Activated naive CD8-positive, alpha-beta T cell treated with anti-CD3 and anti-CD28 coated beads for 36 hours (primary cell): Measurements from ENCODE around the gene FAM135A. TPM values are rescaled to one million over a fixed set of nuclear protein-coding genes. Genes with fewer than 3 reads are reported as not detected.
A peak's percentile ranks its signal among the peaks of the same experiment; 100 is the strongest.

Source experiments
- DNase-seq: peaks from one replicate; pipeline ENCODE4 v3.0.0; 2021
- H3K27ac Mint-ChIP-seq: one replicate; pipeline ENCODE4 v1.8.0; 2022; ENCODE audit warnings: mild to moderate bottlenecking, moderate library complexity, mixed read lengths
- H3K27me3 Mint-ChIP-seq: one replicate; pipeline ENCODE4 v1.8.0; 2022; ENCODE audit warnings: mild to moderate bottlenecking, mixed read lengths
- H3K36me3 Mint-ChIP-seq: one replicate; pipeline ENCODE4 v1.8.0; 2021; ENCODE audit warnings: mild to moderate bottlenecking, mixed read lengths
- H3K4me1 Mint-ChIP-seq: one replicate; pipeline ENCODE4 v1.8.0; 2021; ENCODE audit warnings: mixed read lengths
- H3K4me3 Mint-ChIP-seq: one replicate; pipeline ENCODE4 v1.8.0; 2022; ENCODE audit warnings: mild to moderate bottlenecking, moderate library complexity, mixed read lengths
- H3K9me3 Mint-ChIP-seq: one replicate; pipeline ENCODE4 v1.8.0; 2022; ENCODE audit warnings: mixed read lengths
- total RNA-seq, 2 experiments: library from RNA; stranded (reverse); gene quantifications; one replicate each; pipeline ENCODE4 v1.2.3, GENCODE V29; 2021

The FAM135A gene
- 1 to 10 TPM; 6.5 to 7.3 TPM for total RNA-seq

DNA sequence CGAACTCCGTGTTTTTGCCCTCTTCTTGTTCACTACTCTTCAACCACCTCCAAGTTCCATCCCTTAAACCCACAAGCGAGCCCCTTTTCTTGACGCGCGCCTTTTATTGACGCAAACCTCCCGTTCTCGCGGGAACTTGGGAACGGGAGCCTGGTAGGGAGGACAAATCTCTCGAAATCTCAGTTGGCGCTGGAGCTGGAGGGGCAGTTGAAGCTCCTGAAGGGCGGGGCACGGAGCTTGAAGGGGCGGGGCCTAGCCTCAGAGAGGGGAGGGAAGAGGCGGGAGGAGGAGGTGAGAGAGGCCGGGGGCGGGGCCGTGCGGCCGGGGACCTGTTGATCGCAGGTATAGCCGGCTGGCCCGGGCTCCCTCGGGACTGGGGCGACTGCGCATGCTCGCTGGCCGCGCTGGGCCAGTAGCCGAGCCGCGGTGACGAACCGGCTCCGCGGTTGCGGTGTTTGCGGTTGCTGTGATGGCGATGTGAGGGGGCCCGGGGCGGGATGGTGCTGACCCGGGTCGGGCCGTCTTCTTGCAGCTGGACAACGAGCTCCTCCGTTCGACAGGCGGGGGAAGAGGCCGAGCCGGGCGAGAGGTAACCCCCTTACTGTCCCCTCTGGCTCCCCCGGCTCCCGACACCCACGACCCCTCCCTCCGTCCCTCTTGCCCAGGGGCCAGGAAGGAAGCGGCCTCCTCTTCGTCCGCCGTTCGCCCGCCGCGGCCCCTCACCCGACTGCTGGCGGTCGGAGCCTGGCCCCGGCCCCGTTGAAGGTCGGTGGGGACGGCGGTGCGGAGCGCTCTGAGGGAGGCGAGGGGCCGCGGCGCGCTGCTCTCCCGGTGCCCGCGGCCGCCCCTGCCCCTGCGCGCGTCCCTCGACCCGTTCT, at the start of gene FAM135A:
Gene FAM135A (plus strand): TSS at position 395 of the 878 bp plus-strand sequence. CDS start 14,835 bp downstream, outside the sequence.
- Mint-ChIP-seq H3K4me3 (peak within 1 kb of the TSS; percentile 97), H3K27ac (peak within 1 kb of the TSS; percentile 89), H3K27me3 (peaks cover 3% of the 10 kb centered on the region), H3K9me3 (no peaks in the 10 kb centered on the region), H3K36me3 (peaks cover 7% of the 10 kb centered on the region), H3K4me1 (peaks cover 24% of the 10 kb centered on the region)
- peak; percentile 96 for DNase-seq

DNA sequence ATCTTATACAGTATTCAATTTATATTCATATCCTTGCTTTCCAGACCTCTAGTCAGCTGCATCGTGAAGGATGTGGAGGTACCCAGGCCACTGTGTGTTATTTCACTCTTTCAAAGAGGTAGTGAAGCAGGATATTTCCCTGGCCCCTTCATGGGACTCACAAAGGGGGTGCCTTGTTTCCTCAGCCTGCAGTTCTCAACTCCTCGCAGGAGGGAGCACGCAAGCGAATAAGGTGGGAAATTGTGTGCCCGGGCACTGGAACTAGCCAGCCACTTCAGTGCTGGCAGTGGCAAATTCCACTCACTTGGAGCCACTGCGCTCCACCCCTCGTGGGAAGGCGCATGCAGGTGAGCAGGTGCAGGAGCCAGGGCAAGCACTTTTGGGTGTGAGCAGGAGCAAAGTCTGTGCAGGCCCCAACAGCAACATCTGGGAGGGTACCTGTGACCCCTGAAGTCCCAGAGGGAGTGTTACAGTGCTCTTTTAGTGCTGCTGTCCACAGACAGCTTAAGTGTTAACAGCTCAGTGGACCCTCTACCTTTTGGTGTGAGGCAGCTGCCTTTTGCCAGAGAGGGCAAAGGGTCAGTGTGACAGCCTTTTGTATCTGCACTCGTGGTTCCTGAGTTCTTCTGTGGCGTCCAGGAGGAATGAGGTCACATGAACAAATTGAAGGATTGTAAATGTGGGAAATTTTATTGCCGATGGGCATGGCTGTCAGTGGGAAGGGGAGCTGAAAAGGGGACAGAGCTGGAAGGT, 49.4 kb upstream of the FAM135A start:
- Mint-ChIP-seq H3K27me3 (peaks cover 12% of the 10 kb centered on the region), H3K27ac (no peak overlapping the region), H3K4me1 (no peaks in the 10 kb centered on the region), H3K4me3 (no peak overlapping the region), H3K9me3 (no peaks in the 10 kb centered on the region), H3K36me3 (no peaks in the 10 kb centered on the region)
- no peak for DNase-seq

DNA sequence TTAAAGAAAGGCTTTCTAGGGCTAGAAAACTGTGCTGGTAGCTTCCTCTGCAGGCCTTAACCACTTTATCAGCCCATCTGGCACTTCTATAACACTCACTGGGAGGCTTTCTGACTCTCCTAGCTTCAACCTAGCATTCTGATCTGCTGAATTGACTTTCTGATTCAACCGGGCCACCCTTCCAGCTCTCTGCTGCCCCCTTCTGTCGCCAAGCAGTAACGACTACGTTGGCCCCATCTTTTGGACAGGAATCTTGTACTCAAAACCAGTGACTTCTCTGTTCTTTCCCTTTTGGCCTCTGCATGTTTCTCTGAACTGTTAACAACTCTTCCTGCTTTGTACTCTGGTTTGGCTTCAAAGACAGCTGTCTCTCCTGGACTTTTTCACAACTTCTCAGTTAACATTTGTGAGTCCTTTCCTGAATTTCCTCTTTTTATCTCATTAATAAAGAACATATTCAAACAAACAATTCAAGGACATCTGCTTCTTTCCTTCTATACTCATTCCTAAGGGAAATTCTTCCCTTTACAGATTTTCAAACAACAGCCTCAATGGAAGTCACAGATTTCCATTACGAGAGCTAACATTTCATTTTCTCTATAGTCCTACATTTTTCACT, 43.9 kb upstream of the FAM135A start:
- Mint-ChIP-seq H3K36me3 (no peaks in the 10 kb centered on the region), H3K27me3 (peaks cover 18% of the 10 kb centered on the region), H3K4me3 (no peak overlapping the region), H3K27ac (no peak overlapping the region), H3K9me3 (no peaks in the 10 kb centered on the region), H3K4me1 (no peaks in the 10 kb centered on the region)
- peak; percentile 60 for DNase-seq

DNA sequence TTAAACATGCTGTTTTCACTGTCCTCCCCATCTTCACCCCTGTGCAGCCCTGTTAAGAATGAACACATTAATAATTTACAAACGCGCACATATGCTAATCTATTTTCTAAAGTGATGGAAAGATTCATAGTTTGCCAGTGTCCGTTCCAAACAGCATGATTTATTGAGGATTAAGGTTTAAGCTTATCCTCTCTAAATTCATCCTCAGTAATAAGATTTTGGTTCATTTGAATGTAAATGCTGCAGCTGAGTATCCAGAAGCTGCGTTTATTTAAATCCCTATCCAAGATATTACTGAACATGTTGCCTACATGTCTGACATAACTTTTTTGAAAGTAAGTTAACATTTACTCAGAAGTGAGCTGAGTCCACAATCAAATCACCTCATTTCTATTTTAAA, 42.8 kb upstream of the FAM135A start:
- no peaks in the 10 kb centered on the region for H3K4me1 Mint-ChIP-seq
- no peak overlapping the region for H3K4me3 Mint-ChIP-seq
- no peak overlapping the region for H3K27ac Mint-ChIP-seq
- DNase-seq = no peak
- H3K9me3 Mint-ChIP-seq = no peaks in the 10 kb centered on the region
- H3K36me3 Mint-ChIP-seq = no peaks in the 10 kb centered on the region
- peaks cover 27% of the 10 kb centered on the region for H3K27me3 Mint-ChIP-seq

DNA sequence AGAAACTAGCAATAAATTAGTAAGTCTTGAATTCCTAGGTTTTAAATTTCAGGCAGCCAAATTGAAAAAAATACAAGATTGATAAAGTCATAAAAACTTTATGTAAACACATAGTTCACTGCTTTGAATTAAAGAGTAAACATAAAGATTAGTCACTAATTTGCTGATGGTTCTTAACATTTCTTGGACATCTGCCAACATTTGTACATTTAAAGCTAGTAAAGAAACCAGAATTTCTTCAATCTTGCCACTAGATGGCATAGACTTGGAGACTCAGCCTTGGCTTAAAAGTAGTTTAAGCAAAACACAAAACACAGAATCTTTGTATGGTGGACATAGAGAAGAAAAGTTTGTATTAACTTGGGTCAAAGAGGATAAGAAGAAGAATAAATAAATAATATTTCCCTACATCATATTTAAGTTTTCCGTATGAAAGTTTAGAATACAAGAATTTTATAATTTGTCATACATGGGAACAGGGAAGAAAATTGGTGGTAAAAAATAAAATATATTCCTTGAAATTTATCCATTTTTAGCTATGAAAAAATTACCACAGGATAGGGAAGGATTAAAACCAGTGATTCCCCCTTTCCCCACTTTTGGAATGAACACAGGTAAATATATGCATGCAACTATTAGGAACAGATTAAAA, 41.7 kb upstream of the FAM135A start:
- no peak for DNase-seq
- H3K9me3 Mint-ChIP-seq = no peaks in the 10 kb centered on the region
- H3K27ac Mint-ChIP-seq = no peak overlapping the region
- H3K4me1 Mint-ChIP-seq = no peaks in the 10 kb centered on the region
- no peaks in the 10 kb centered on the region for H3K36me3 Mint-ChIP-seq
- H3K4me3 Mint-ChIP-seq = no peak overlapping the region
- peaks cover 34% of the 10 kb centered on the region for H3K27me3 Mint-ChIP-seq

DNA sequence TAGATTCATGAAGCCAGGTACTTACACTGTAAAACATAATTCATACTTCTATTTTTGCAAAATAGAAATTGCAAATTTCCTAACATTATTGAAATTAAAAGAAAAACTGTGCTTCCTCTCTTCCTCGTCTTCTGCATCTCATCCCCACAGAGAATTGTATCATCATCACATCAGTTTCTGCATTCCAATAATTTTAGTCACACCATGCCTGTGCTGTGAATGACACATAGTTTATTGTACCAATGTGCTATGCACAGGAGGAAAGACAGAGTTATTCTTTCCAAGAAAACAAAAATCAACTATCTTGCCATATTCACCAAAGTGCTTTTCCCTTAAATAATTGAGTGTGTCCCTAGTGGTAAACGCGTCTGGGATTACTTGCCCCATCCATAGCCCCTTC, 38.1 kb upstream of the FAM135A start:
- H3K27ac Mint-ChIP-seq = no peak overlapping the region
- H3K9me3 Mint-ChIP-seq = peaks cover 1% of the 10 kb centered on the region
- no peaks in the 10 kb centered on the region for H3K36me3 Mint-ChIP-seq
- no peaks in the 10 kb centered on the region for H3K4me1 Mint-ChIP-seq
- no peak overlapping the region for H3K4me3 Mint-ChIP-seq
- peaks cover 34% of the 10 kb centered on the region for H3K27me3 Mint-ChIP-seq
- no peak for DNase-seq

DNA sequence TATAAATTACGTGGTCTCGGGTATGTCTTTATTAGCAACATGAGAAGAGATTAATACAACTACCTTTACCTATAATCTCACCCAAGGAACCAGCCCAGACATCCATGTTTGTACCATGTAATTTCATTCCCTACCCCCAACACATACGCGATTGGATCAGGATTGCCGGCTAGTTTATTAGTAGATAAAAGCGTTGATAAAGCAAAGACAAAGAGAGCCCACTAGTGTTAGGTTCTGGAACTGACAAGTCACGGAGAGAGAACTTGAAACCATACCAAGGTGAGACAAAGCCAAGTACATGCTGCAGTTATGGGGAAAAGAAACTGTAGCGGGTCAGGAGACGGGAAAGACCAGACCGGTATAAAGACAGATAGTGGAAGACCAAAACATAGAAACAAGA, 37.4 kb upstream of the FAM135A start:
- Mint-ChIP-seq H3K4me3 (no peak overlapping the region), H3K27ac (no peak overlapping the region), H3K4me1 (no peaks in the 10 kb centered on the region), H3K36me3 (no peaks in the 10 kb centered on the region), H3K9me3 (peaks cover 1% of the 10 kb centered on the region), H3K27me3 (peaks cover 34% of the 10 kb centered on the region)
- no peak for DNase-seq

DNA sequence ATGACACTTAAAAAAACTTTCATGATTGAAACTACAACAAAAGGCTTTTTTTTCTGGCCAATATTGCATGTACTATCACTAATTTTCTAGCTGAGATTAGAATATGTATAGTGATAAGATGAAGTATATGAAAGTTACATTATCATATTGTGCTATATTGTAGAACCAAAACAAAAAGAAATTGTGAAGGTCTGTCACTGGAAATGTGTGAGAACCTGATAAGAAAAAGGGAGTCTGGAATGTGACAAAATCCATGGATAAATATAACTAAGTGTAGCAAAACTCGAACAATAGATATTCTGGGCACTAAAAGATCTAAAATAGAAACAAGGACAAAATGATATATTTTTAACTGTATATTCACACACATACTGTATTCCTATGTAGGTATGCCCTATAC, 36.7 kb upstream of the FAM135A start:
- no peaks in the 10 kb centered on the region for H3K4me1 Mint-ChIP-seq
- DNase-seq = no peak
- no peak overlapping the region for H3K27ac Mint-ChIP-seq
- H3K4me3 Mint-ChIP-seq = no peak overlapping the region
- H3K9me3 Mint-ChIP-seq = peaks cover 1% of the 10 kb centered on the region
- peaks cover 30% of the 10 kb centered on the region for H3K27me3 Mint-ChIP-seq
- no peaks in the 10 kb centered on the region for H3K36me3 Mint-ChIP-seq

DNA sequence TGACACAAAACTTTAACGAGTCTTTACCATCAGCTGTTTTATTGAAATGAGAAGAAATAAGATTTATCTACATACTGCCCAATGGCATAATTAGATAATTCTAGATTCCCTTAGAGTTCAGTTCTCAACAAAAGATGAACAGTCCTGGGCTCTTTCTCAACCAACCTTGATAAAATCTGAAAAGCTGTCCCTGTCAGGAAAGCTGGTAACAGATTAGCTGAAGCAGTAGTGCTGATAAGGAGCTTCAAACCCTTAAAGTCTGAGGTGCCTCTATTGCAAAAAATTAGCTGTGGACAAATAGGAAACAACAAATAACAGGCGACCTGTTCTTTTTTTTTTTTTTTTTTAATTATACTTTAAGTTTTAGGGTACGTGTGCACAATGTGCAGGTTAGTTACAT, 35.9 kb upstream of the FAM135A start:
- H3K27ac Mint-ChIP-seq = no peak overlapping the region
- DNase-seq = no peak
- H3K9me3 Mint-ChIP-seq = peaks cover 1% of the 10 kb centered on the region
- no peaks in the 10 kb centered on the region for H3K4me1 Mint-ChIP-seq
- peaks cover 27% of the 10 kb centered on the region for H3K27me3 Mint-ChIP-seq
- H3K36me3 Mint-ChIP-seq = no peaks in the 10 kb centered on the region
- H3K4me3 Mint-ChIP-seq = no peak overlapping the region

DNA sequence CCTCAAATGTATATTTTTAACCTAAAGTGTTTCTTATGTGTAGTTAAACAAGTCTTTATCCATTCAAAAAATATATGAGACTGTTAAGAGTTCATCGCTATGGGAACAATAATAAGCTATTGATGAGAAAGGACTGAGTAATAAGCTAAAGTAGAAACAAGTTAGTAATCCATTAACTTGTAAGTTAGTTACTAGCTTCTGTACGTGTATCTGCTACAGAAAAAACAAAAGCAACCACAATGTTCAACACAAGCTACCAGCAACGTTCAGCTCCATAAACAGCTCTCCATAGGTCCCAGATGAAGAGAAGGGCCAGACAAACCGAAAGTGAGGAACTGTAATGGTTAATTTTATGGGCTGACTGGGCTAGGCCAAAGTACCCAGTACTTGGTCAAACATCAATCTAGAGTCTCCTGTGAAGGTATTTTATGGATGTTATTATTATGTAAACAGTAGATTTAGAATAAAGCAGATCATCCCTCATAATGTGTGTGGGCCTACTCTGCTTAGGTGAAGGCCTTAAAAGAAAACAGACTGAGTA, 33.8 kb upstream of the FAM135A start:
- Mint-ChIP-seq H3K36me3 (no peaks in the 10 kb centered on the region), H3K4me1 (no peaks in the 10 kb centered on the region), H3K27ac (no peak overlapping the region), H3K27me3 (peaks cover 19% of the 10 kb centered on the region), H3K4me3 (no peak overlapping the region), H3K9me3 (peaks cover 1% of the 10 kb centered on the region)
- DNase-seq = no peak

DNA sequence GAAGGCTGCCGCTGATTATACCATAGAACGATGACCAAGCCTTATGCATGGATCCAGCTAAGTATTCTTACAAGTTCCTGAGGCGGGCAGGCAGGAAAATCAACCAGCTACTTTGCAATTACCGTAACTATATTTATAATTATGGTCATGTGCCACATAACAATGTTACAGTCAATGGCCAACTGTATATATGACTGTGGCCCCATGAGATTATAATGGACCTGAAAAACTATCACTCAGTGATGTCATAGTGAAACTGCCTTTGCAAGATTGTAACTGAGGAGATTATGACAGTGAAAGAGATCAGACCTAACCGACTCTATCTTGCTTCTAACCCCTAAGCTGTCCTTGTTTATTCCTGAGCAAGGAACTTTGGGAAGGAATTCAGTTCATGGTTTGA, 33.1 kb upstream of the FAM135A start:
- Mint-ChIP-seq H3K27me3 (peaks cover 12% of the 10 kb centered on the region), H3K4me3 (no peak overlapping the region), H3K4me1 (no peaks in the 10 kb centered on the region), H3K36me3 (no peaks in the 10 kb centered on the region), H3K9me3 (peaks cover 1% of the 10 kb centered on the region), H3K27ac (no peak overlapping the region)
- no peak for DNase-seq

DNA sequence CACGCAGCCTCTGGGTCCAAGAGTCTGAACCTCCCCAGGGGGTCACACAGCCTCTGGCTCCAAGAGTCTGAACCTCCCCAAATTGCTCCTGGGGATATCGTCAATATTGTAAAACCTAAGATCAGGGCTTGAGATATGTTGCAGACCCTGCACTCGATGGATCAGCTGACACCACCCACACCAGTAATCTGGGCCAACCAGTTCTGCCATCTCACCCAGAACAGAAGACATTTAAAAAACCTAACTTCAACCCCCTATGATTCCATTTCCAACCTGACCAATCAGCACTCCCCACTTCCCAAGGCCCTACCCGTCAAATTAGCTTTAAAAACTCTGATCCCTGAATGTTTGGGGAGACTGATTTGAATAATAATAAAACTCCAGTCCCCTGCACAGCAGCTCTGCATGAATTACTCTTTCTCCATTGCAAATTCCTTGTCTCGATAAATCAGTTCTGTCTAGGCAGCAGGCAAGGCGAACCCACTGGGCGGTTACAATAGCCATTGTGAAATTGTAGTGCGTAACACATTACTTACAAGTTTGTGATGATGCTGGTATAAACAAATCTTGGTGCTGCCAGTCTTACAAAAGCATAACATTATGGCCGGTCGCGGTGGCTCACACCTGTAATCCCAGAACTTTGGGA, 32.4 kb upstream of the FAM135A start:
- DNase-seq = no peak
- Mint-ChIP-seq H3K27me3 (peaks cover 6% of the 10 kb centered on the region), H3K4me1 (no peaks in the 10 kb centered on the region), H3K27ac (no peak overlapping the region), H3K4me3 (no peak overlapping the region), H3K9me3 (peaks cover 1% of the 10 kb centered on the region), H3K36me3 (no peaks in the 10 kb centered on the region)

DNA sequence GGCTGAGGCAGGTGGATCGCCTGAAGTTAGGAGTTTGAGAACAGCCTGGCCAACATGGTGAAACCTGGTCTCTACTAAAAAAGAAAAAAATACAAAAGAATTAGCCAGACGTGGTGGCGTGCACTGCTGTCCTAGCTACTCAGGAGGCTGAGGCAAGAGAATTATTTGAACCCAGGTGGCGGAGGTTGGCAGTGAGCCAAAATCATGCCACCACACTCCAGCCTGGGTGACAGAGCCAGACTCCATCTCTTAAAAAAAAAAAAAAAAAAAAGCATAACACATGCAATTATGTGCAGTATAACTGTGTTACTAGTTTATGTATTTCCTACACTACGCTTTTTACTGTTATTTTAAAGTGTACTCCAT, 31.9 kb upstream of the FAM135A start:
- no peak for DNase-seq
- no peaks in the 10 kb centered on the region for H3K4me1 Mint-ChIP-seq
- H3K4me3 Mint-ChIP-seq = no peak overlapping the region
- no peak overlapping the region for H3K27ac Mint-ChIP-seq
- no peaks in the 10 kb centered on the region for H3K36me3 Mint-ChIP-seq
- peaks cover 1% of the 10 kb centered on the region for H3K9me3 Mint-ChIP-seq
- peaks cover 4% of the 10 kb centered on the region for H3K27me3 Mint-ChIP-seq

DNA sequence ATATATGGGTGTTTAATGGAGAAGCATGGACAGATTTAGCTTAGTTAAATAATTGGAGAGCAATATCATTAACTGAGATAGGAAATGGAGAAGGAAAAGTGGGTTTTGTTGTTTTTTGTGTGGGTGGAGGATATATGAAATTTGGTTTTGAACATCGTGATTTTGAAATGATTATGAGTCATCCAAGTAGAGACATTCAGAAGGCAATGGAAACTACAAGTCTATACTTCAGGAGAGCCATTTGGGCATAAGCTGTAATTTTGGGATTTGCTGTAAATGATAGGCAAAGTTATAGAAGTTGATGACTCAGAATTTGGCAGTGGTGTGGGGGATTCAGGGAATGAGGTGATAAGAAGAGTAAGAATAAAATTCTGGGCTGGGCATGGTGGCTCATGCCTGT, 27.4 kb upstream of the FAM135A start:
- Mint-ChIP-seq H3K4me1 (no peaks in the 10 kb centered on the region), H3K27me3 (peaks cover 7% of the 10 kb centered on the region)

More for the DNA sequence above, 27.4 kb upstream of the FAM135A start:
- no peaks in the 10 kb centered on the region for H3K9me3 Mint-ChIP-seq
- DNase-seq = no peak
- H3K4me3 Mint-ChIP-seq = no peak overlapping the region
- H3K27ac Mint-ChIP-seq = no peak overlapping the region
- no peaks in the 10 kb centered on the region for H3K36me3 Mint-ChIP-seq
